Measurements from ENCODE around the gene ATG7.

The ATG7 gene

GRCh38 chr3:11581237-11582190, 309.3 kb downstream of the ATG7 start:
- TF ChIP-seq EZH2 (IDR thresholded peaks at IDR 0.05; ENCODE audit: borderline replicate concordance, low read depth, low read length, severe bottlenecking) (no peak), CTCF (IDR thresholded peaks at IDR 0.05; ENCODE audit: borderline replicate concordance, extremely low read depth, low read length, poor library complexity, severe bottlenecking) (no peak)
- H3K27ac ChIP-seq (ENCODE audit: low read length), result no peak overlapping the region

GRCh38 chr3:11582191-11582968, 310.2 kb downstream of the ATG7 start:
- no peaks in the 10 kb centered on the region for H3K27me3 ChIP-seq (ENCODE audit: insufficient read depth, low read length, poor library complexity)
- TF ChIP-seq EZH2 (IDR thresholded peaks at IDR 0.05; ENCODE audit: borderline replicate concordance, low read depth, low read length, severe bottlenecking) (no peak), CTCF (IDR thresholded peaks at IDR 0.05; ENCODE audit: borderline replicate concordance, extremely low read depth, low read length, poor library complexity, severe bottlenecking) (no peak)
- H3K4me3 ChIP-seq (ENCODE audit: low read depth in 1 of 2, low read length in 2 of 2), result no peak overlapping the region
- no peak overlapping the region for H3K9ac ChIP-seq (ENCODE audit: low read depth, low read length)
- peaks cover 98% of the 10 kb centered on the region for H3K79me2 ChIP-seq (ENCODE audit: insufficient read depth, low read length)
- H4K20me1 ChIP-seq (ENCODE audit: insufficient read depth, low read length), result peaks cover 89% of the 10 kb centered on the region
- H3K27ac ChIP-seq (ENCODE audit: low read length), result no peak overlapping the region
- H2AFZ ChIP-seq (ENCODE audit: low read depth, low read length), result no peak overlapping the region
- no peak overlapping the region for H3K4me2 ChIP-seq (ENCODE audit: insufficient read depth, low read length)
- H3K36me3 ChIP-seq (ENCODE audit: insufficient read depth, low read length), result peaks cover 24% of the 10 kb centered on the region
- H3K4me1 ChIP-seq (ENCODE audit: insufficient read depth, low read length), result peaks cover 3% of the 10 kb centered on the region; the same call in 1 of the 2 replicates
- peak; percentile 58 for DNase-seq
- no peaks in the 10 kb centered on the region for H3K9me3 ChIP-seq (ENCODE audit: insufficient read depth, low read length, severe bottlenecking)
- ATAC-seq (ENCODE audit: insufficient read depth, low read depth), result peak; percentile 85

More at GRCh38 chr3:11581237-11582190, 309.3 kb downstream of the ATG7 start:
- Histone ChIP-seq H4K20me1 (ENCODE audit: insufficient read depth, low read length) (peaks cover 89% of the 10 kb centered on the region), H2AFZ (ENCODE audit: low read depth, low read length) (no peak overlapping the region), H3K27me3 (ENCODE audit: insufficient read depth, low read length, poor library complexity) (no peaks in the 10 kb centered on the region), H3K4me3 (ENCODE audit: low read depth in 1 of 2, low read length in 2 of 2) (no peak overlapping the region), H3K79me2 (ENCODE audit: insufficient read depth, low read length) (peaks cover 98% of the 10 kb centered on the region), H3K9ac (ENCODE audit: low read depth, low read length) (no peak overlapping the region), H3K36me3 (ENCODE audit: insufficient read depth, low read length) (peaks cover 25% of the 10 kb centered on the region), H3K4me1 (ENCODE audit: insufficient read depth, low read length) (peaks cover 3% of the 10 kb centered on the region; the same call in 1 of the 2 replicates), H3K9me3 (ENCODE audit: insufficient read depth, low read length, severe bottlenecking) (no peaks in the 10 kb centered on the region), H3K4me2 (ENCODE audit: insufficient read depth, low read length) (no peak overlapping the region)
- no peak for DNase-seq
- ATAC-seq (ENCODE audit: insufficient read depth, low read depth), result peak; percentile 13; the same call in 1 of the 3 replicates

GRCh38 chr3:11583235-11583634, 311.0 kb downstream of the ATG7 start:
- no peak for DNase-seq
- H4K20me1 ChIP-seq (ENCODE audit: insufficient read depth, low read length), result peaks cover 89% of the 10 kb centered on the region
- no peaks in the 10 kb centered on the region for H3K9me3 ChIP-seq (ENCODE audit: insufficient read depth, low read length, severe bottlenecking)
- peaks cover 3% of the 10 kb centered on the region; the same call in 1 of the 2 replicates for H3K4me1 ChIP-seq (ENCODE audit: insufficient read depth, low read length)
- TF ChIP-seq CTCF (IDR thresholded peaks at IDR 0.05; ENCODE audit: borderline replicate concordance, extremely low read depth, low read length, poor library complexity, severe bottlenecking) (no peak), EZH2 (IDR thresholded peaks at IDR 0.05; ENCODE audit: borderline replicate concordance, low read depth, low read length, severe bottlenecking) (no peak)
- no peaks in the 10 kb centered on the region for H3K27me3 ChIP-seq (ENCODE audit: insufficient read depth, low read length, poor library complexity)
- H3K4me2 ChIP-seq (ENCODE audit: insufficient read depth, low read length), result no peak overlapping the region
- no peak for ATAC-seq (ENCODE audit: insufficient read depth, low read depth)
- peaks cover 98% of the 10 kb centered on the region for H3K79me2 ChIP-seq (ENCODE audit: insufficient read depth, low read length)
- no peak overlapping the region for H3K4me3 ChIP-seq (ENCODE audit: low read depth in 1 of 2, low read length in 2 of 2)
- no peak overlapping the region for H3K9ac ChIP-seq (ENCODE audit: low read depth, low read length)
- H2AFZ ChIP-seq (ENCODE audit: low read depth, low read length), result no peak overlapping the region
- H3K36me3 ChIP-seq (ENCODE audit: insufficient read depth, low read length), result peaks cover 26% of the 10 kb centered on the region
- H3K27ac ChIP-seq (ENCODE audit: low read length), result no peak overlapping the region
